Renal cortex interstitium (tissue), 15 donors: ENCODE measurements around the gene UMPS. TPM values are rescaled to one million over a fixed set of nuclear protein-coding genes. Genes with fewer than 3 reads are reported as not detected.

Source experiments
- DNase-seq, 11 donors: peaks; one replicate each; pipeline ENCODE4 v3.0.0-alpha.2; 2013; ENCODE audit warnings: low read depth in 9 of 11, low spot score in 4 of 11; ENCODE audit errors: extremely low read depth in 1 of 11
- long read RNA-seq, 16 experiments: transcript quantifications; one replicate each; lab custom pipeline, GENCODE V29; 2026
- polyA plus RNA-seq, 3 donors: library from polyadenylated mRNA; unstranded; fragments of 120-200 nt; gene quantifications; one replicate each; pipeline ENCODE4 v1.2.1, GENCODE V29; 2013; ENCODE audit not compliant: insufficient read length in 3 of 3

The UMPS gene
- polyA plus RNA-seq, result 10 to 100 TPM; 41.0 to 52.9 (median 45.9) TPM
- long read RNA-seq, donor 1, full-length matches to known transcripts, result 6 of 6 reads
- long read RNA-seq, donor 1, partial matches to known transcripts, result 0 of 6 reads
- long read RNA-seq, donor 1, other reads (novel, unspliced or antisense), result 0 of 6 reads
- long read RNA-seq, donor 2, full-length matches to known transcripts, result 7 of 12 reads
- long read RNA-seq, donor 2, partial matches to known transcripts, result 5 of 12 reads
- long read RNA-seq, donor 2, other reads (novel, unspliced or antisense), result 0 of 12 reads
- long read RNA-seq, donor 3, full-length matches to known transcripts, result 25 of 39 reads
- long read RNA-seq, donor 3, partial matches to known transcripts, result 14 of 39 reads
- long read RNA-seq, donor 3, other reads (novel, unspliced or antisense), result 0 of 39 reads
- long read RNA-seq, donor 4, full-length matches to known transcripts, result 12 of 24 reads
- long read RNA-seq, donor 4, partial matches to known transcripts, result 12 of 24 reads
- long read RNA-seq, donor 4, other reads (novel, unspliced or antisense), result 0 of 24 reads
- long read RNA-seq, donor 5, result 0 reads
- long read RNA-seq, donor 6, full-length matches to known transcripts, result 5 of 14 reads
- long read RNA-seq, donor 6, partial matches to known transcripts, result 9 of 14 reads
- long read RNA-seq, donor 6, other reads (novel, unspliced or antisense), result 0 of 14 reads
- long read RNA-seq, donor 7, full-length matches to known transcripts, result 15 of 34 reads
- long read RNA-seq, donor 7, partial matches to known transcripts, result 19 of 34 reads
- long read RNA-seq, donor 7, other reads (novel, unspliced or antisense), result 0 of 34 reads
- long read RNA-seq, donor 8, full-length matches to known transcripts, result 16 of 44 reads
- long read RNA-seq, donor 8, partial matches to known transcripts, result 28 of 44 reads
- long read RNA-seq, donor 8, other reads (novel, unspliced or antisense), result 0 of 44 reads
- long read RNA-seq, donor 9, full-length matches to known transcripts, result 11 of 21 reads
- long read RNA-seq, donor 9, partial matches to known transcripts, result 10 of 21 reads
- long read RNA-seq, donor 9, other reads (novel, unspliced or antisense), result 0 of 21 reads
- long read RNA-seq, donor 10, full-length matches to known transcripts, result 10 of 23 reads
- long read RNA-seq, donor 10, partial matches to known transcripts, result 13 of 23 reads
- long read RNA-seq, donor 10, other reads (novel, unspliced or antisense), result 0 of 23 reads
- long read RNA-seq, donor 11, full-length matches to known transcripts, result 9 of 18 reads
- long read RNA-seq, donor 11, partial matches to known transcripts, result 9 of 18 reads
- long read RNA-seq, donor 11, other reads (novel, unspliced or antisense), result 0 of 18 reads
- long read RNA-seq, donor 12, full-length matches to known transcripts, result 5 of 5 reads
- long read RNA-seq, donor 12, partial matches to known transcripts, result 0 of 5 reads
- long read RNA-seq, donor 12, other reads (novel, unspliced or antisense), result 0 of 5 reads
- long read RNA-seq, donor 13, full-length matches to known transcripts, result 18 of 52 reads
- long read RNA-seq, donor 13, partial matches to known transcripts, result 34 of 52 reads
- long read RNA-seq, donor 13, other reads (novel, unspliced or antisense), result 0 of 52 reads
- long read RNA-seq, donor 14, full-length matches to known transcripts, result 11 of 16 reads
- long read RNA-seq, donor 14, partial matches to known transcripts, result 5 of 16 reads
- long read RNA-seq, donor 14, other reads (novel, unspliced or antisense), result 0 of 16 reads
- long read RNA-seq, donor 15, full-length matches to known transcripts, result 3 of 10 reads
- long read RNA-seq, donor 15, partial matches to known transcripts, result 7 of 10 reads
- long read RNA-seq, donor 15, other reads (novel, unspliced or antisense), result 0 of 10 reads
- long read RNA-seq, donor 16, full-length matches to known transcripts, result 33 of 75 reads
- long read RNA-seq, donor 16, partial matches to known transcripts, result 42 of 75 reads
- long read RNA-seq, donor 16, other reads (novel, unspliced or antisense), result 0 of 75 reads

GRCh38 chr3:124730129-124730940, at the start of gene UMPS:
UMPS (plus strand) TSS chr3:124730452; CDS start chr3:124730472, 20 bp downstream.
- peak; percentile 69 to 89 (median 84) for DNase-seq

DNA sequence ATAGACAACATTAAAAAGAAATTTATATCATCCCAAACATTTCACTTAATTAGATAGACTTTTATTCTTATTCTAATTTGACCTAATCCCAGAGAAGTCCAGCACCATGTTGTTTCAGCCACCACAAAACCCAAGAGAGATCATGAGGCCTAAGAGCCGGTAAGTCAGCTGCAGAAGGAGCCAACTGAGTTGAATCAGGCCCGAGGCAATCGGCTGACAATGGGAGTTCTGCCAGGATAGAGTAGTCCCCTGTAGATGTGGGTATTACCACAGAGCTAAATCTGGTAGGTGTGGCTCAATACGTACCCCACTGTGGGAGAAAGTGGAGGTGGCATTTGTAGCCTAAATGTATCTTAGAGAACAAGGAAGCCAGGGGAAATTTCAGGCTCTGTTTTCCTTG, 49.7 kb upstream of the UMPS start:
- DNase-seq, result no peak

GRCh38 chr3:124682263-124682662, 48.0 kb upstream of the UMPS start:
- no peak for DNase-seq

GRCh38 chr3:124684459-124684858, 45.8 kb upstream of the UMPS start:
- DNase-seq, result no peak

- no peak for DNase-seq
Measured at GRCh38 chr3:124685067-124685466, 45.2 kb upstream of the UMPS start.

- no peak for DNase-seq
Measured at GRCh38 chr3:124685481-124685880, 44.8 kb upstream of the UMPS start.

DNA sequence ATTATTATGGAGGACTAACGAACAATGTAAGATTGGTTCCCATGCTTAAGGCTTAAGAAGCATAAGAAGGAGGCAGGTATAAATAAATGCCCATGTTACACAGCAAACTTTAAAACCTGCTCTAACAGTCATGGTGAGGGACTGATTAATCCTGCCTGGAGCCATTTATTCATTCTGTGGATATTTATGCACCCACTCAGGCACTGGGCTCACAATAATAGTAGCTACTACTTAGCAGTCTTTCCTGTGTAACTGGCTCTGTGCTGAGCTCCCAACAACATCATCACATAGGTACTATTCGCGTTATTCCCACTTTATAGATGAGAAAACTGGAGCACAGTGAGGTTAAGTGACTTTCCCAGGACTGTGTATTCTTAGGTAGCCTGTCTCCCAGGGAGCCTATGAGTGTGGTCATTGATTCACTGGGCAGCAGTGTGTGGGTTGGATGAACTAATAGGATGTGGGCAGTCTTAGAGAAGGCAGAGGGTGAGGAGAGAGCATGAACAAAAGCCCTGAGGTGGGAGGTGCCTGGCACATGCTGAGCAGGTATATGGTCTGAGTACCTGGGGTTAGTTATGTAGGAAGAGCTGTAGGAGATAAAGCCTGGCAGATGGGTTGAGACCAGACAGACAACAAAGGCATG, 44.1 kb upstream of the UMPS start:
- no peak for DNase-seq

GRCh38 chr3:124688581-124689454, 41.4 kb upstream of the UMPS start:
- peak; percentile 51 to 70 (median 63) for DNase-seq

DNA sequence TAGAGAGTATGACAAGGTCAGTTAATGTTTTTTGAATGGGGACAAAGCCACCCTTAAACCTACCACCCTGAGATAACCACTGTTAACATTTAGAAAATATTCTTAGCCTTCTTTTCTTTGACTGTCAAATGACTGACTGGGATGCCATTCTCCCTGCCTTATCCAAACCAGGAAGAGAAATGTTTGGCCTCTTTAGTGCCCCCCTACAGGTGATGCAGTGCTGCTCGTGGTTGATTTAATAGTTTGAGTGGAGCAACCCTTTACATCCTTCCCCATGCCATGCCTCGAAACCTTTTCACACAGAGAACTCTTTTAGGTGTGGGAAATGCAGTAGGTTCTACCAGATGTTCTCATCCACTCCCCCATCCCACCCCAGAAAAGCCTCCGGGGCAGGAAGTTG, 38.7 kb upstream of the UMPS start:
- DNase-seq, result no peak

DNA sequence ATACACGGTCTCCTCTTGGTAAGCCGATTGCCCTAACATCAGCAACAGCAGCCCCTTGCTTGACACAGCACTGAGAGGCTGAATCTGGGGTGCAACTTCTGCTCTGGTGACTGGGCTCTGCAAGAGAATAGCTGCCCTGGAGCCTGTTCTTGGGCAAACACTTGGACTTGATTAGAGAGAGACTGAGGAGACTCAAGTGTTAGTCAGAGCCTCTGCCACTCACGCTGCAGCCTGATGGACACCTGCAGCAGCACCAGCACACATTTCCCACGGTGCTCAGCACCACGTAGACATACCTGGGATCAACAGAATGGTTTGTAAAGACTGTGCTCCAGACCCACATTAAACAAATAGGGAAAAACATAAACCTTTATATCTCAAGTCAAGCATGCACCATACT, 35.8 kb upstream of the UMPS start:
- DNase-seq, result no peak

DNA sequence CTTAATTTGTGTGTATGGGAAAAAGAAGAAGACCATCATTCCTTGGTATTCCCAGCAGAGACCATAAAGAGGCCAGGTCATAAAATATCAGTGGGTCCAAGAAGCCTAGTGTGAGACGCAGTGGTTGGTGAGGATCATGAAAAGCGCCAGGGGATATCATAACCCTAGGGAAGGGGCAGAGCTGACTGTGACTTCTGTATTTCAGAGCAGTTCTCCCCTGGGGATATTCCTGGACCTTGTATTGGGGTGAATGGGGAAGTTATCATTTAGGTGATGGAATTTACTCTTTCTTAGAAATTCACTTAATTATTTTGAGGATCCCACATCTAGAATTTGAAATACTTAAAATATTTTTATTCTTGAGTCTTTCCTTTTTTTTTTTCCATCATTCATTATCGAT, 34.9 kb upstream of the UMPS start:
- no peak for DNase-seq

GRCh38 chr3:124696006-124696405, 34.2 kb upstream of the UMPS start:
- DNase-seq, result no peak

GRCh38 chr3:124697302-124697701, 33.0 kb upstream of the UMPS start:
- no peak for DNase-seq

GRCh38 chr3:124698030-124698770, 32.1 kb upstream of the UMPS start:
- DNase-seq, result no peak

DNA sequence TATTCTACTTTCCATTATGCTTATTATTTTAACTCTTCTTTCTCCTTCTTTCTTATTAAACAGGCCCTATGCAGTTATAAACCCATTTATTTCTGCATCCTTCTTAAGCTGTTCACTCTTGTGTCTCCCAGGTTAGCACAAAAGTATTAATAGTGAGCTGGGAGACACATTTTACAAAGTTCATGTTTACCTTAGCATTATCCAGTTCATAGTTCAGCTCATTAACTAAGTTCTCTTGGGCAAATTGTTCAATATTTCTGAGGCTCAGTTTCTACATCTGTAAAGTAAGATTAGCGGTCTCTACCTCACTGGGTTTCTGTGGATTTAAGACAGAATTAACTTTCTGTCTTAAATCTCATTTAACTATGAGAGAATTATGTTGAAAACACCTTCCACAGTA, 31.2 kb upstream of the UMPS start:
- DNase-seq, result no peak
